Measurements from ENCODE around the gene KLF7. TPM values are rescaled to one million over a fixed set of nuclear protein-coding genes. Genes with fewer than 3 reads are reported as not detected.

Gene KLF7
- total and polyA plus RNA-seq, 9 of the 15 experiments (the other 6 are each of a cell fraction or from before 2014, with no cell fraction given), result 0.04 to 0.54 (median 0.07) TPM

- no peak overlapping the region for H3K4me2 ChIP-seq (ENCODE audit: insufficient read depth, low read length)
- no peaks in the 10 kb centered on the region for H3K9me1 ChIP-seq (ENCODE audit: control insufficient read depth, insufficient read depth, low read length)
- H3K27me3 ChIP-seq (ENCODE audit: control insufficient read depth in 2 of 2, insufficient read depth in 2 of 2, low read length in 2 of 2), result 0 out of 5 replicates have a peak, but pooled peaks cover 0 to 4% of the 10 kb centered on the region in 2 experiments
- no peak for TF ChIP-seq ZNF184 (CRISPR knock-in tag; IDR thresholded peaks at IDR 0.05)
- no peak for TF ChIP-seq TCFL5 (CRISPR knock-in tag; conservative IDR thresholded peaks at IDR 0.05)
- no peak for TF ChIP-seq ARNT (IDR thresholded peaks at IDR 0.05)
- TF ChIP-seq RBM34 (IDR thresholded peaks at IDR 0.05; ENCODE audit: borderline replicate concordance, insufficient read depth, low read length), result no peak
- TF ChIP-seq ZBTB8A (IDR thresholded peaks at IDR 0.05; ENCODE audit: partially characterized antibody), result no peak
- TF ChIP-seq KDM2B (CRISPR knock-in tag; IDR thresholded peaks at IDR 0.05), result no peak
- no peak for TF ChIP-seq LEF1 (IDR thresholded peaks at IDR 0.05)
- TF ChIP-seq ZNF644 (tag; IDR thresholded peaks at IDR 0.05; ENCODE audit: low read depth), result no peak
- TF ChIP-seq CHD2 (IDR thresholded peaks at IDR 0.05; ENCODE audit: low read depth, low read length), result no peak
- no peaks in the 10 kb centered on the region for H3K9me3 ChIP-seq (replicated peaks; ENCODE audit: control insufficient read depth, insufficient read depth, low read depth, low read length)
- ChIA-PET CTCF (ENCODE audit: low intra/inter-chr PET ratio) (no interaction called here), POLR2A (no interaction called here)
- ATAC-seq (no peak), FAIRE-seq (no peak), DNase-seq (ENCODE audit: extremely low read depth in 1 of 4, low spot score in 3 of 4) (no peak)
- no peak overlapping the region for H3K9ac ChIP-seq (ENCODE audit: insufficient read depth in 1 of 2, low read depth in 2 of 2, low read length in 2 of 2)
- H3K36me3 ChIP-seq (ENCODE audit: control insufficient read depth, insufficient read depth, low read length), result no peaks in the 10 kb centered on the region
- BruUV-seq (replicated peaks), result no TSS peak
- H4K20me1 ChIP-seq (replicated peaks; ENCODE audit: control insufficient read depth, insufficient read depth, low read length), result no peaks in the 10 kb centered on the region
- H3K4me3 ChIP-seq, result no peak overlapping the region
- no peaks in the 10 kb centered on the region; a peak in 1 of 5 replicates for H3K4me1 ChIP-seq (replicated peaks in 1 of 2; ENCODE audit: control insufficient read depth in 2 of 2, insufficient read depth in 2 of 2, low read length in 2 of 2)
- no peak overlapping the region for H2AFZ ChIP-seq (ENCODE audit: low read depth, low read length)
- no peak overlapping the region for H3K27ac ChIP-seq (ENCODE audit: extremely low read depth, low read depth, low read length)
- intact Hi-C loops (cut with micrococcal nuclease) (no loop called here), in situ Hi-C loops (cut with MboI) (no loop called here)
- no peaks in the 10 kb centered on the region for H3K79me2 ChIP-seq (ENCODE audit: control insufficient read depth, insufficient read depth, low read length)
- WGBS (ENCODE audit: insufficient coverage, low coverage, missing lambda C conversion rate), result 0% methylated on average over 3 of the region's 3 CpGs
Observed at GRCh38 chr2:207066791-207067460, 98.8 kb downstream of the KLF7 start.
